IPS DF 19.7 (cell line): ENCODE measurements around the gene PFKM.
A peak's percentile ranks its signal among the peaks of the same experiment; 100 is the strongest.

Experiments used
- DNase-seq: peaks from one replicate; pipeline ENCODE4 v3.0.0-alpha.2; 2013; ENCODE audit warnings: low read depth, low spot score

The PFKM gene

DNA sequence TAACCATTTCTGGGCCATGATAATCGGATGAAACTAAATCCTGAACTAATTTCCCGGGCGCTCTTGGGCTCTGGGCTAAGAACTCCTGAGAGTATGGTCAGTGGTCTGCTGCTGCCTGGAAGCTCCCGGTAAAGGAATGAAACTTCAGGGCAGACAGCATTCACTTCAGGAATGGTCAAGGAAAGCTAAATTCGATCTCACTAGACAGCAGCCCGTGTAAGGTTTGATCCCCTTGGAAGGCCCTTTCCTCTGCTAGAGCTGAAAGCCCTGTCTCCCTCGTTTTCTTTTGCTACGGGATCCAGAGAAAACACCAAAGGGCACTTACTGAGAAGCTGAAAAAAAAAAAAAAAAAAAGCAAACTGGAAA is 37.5 kb downstream of the PFKM start:
- DNase-seq: no peak

DNA sequence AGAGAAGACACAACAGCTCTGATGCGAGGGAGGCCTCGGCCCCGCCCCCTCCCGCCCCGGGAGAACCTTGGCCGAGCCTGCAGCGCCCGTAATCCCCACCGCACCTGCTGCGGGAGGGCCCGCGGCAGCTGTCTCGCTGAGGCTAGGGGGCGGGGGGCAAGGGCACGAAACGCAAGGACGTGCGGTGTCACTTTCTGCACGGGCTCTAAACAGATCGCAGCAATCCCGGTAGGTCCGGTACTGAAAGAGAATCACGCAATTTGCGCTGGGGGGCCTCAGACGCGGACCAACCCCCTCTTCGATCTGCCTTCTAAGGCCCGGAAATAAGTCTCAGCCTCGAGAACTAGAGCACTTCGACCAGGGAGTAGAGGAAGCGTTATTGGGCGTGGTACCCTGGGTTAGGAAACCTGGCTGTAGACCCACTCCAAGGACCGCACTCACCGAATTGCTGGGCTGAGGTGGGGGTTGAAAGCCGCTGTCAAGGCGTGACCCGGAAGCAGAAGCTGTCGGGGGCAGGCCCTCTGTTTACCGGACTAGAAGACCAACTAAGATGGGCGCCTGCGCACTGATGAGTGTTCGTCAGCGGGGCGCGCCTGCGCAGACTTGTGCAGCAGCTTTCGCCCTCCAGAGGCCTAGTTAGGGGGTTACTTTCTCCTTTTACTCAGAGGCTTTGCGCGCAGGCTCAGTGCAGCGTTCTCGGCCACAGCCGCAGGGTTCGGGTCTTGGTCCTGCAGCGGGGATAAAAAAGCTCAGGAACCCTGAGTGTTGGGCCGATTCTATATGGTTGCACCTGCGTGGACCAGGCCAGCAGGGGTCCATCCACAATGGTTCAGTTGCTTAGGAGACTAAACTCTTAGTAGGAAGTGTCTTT is 38.1 kb downstream of the PFKM start, which contains the start of gene ASB8:
Gene ASB8, minus strand, starts transcription at position 498 of the 871 bp plus-strand sequence. CDS start 4,019 bp downstream, outside the sequence.
- DNase-seq: peak; percentile 98

DNA sequence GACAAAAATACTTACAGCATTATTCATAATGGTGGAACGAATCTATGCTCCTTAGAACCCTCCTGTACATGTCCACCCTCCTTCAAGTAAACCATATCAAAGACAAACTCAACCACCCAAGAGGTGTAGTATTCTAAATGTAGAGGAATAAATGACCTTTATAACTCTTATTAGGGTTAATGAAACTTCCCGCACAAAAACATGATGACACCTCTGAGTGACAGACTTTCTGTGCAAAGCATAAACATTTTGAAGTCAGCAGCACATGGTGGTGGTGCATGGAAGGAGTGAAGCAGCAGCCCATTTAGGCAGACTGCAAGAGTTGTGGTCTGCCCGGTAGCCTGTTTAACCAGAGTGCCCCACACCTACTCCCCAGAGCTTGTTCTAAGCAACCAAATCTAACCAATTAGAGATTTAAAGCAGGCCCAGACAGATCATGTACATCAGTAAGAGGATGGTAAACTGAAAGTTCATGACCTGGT is 38.8 kb downstream of the PFKM start:
- DNase-seq: no peak

GRCh38 chr12:48160046-48160445 is 40.9 kb downstream of the PFKM start:
- no peak for DNase-seq

DNA sequence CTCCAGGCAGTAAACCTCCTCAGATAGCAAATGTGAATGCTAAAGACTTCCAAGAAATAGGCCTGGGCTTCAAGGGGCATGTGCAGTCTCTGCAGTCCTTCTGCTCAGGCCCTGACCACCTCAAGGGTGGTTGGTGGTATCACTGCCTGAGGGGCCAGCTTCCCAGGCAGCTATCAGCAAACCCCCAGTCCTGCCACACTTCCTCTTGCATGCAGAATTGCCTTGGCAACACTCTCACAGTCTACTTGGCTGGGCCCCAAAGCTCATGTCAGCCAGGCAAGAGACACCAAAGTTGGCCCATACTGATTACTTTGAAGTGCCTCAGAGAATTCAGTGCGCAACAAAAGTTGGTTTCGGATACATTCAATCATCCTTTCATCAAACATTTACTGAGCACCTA is 41.6 kb downstream of the PFKM start:
- DNase-seq: no peak

DNA sequence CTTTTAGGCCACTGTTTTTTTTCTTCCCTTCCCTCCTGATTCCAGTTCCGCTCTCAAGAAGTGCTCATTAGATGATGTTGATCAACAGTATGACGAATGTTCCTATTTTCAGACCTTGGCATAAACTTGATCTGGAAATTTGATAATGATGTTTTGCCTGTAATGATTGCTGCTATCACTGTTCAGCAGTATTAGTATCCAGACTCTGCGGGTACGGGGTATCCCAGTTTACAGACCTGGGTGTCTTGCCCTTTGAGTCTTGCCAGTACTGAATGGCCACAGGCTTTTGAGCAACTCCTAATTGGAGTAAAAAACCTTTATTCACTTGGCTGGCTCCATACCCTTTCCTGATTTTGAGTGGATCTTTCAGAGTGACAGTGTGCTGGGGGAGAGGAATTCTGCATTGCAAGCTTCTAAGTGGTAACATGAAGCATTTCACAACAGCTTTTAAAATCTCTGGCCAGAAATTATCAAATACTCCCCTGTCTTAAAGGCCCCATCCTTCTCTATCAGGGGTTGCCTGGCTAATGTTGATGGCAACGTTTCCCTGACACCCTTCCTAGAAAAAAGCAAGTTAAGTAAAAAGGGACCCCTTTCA is 44.1 kb downstream of the PFKM start:
- DNase-seq: no peak

- DNase-seq: no peak
Measured at GRCh38 chr12:48164451-48164850, 45.3 kb downstream of the PFKM start.

- no peak for DNase-seq
Measured at GRCh38 chr12:48165089-48165981, 46.2 kb downstream of the PFKM start.

- no peak for DNase-seq
Measured at GRCh38 chr12:48169011-48169410, 49.8 kb downstream of the PFKM start.

- no peak for DNase-seq
Measured at GRCh38 chr12:48175613-48176416, 56.7 kb downstream of the PFKM start.

DNA sequence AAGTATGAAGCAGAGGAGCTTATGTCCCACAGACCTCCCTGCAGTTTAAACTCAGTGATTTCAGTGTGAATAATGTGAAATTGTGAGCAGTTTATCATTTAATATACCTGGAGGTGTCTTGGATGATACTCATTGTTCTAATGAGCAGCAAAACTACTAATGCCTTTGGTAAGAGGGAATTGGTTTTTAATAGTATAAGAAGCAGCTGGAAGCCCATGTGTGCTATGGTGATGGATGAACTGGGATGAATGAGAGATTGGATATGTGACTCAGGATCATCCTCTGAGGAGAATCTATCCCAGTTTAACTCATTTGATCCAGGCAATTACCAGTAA is 57.2 kb downstream of the PFKM start:
- no peak for DNase-seq

GRCh38 chr12:48177982-48178381 is 58.8 kb downstream of the PFKM start:
- DNase-seq: no peak

DNA sequence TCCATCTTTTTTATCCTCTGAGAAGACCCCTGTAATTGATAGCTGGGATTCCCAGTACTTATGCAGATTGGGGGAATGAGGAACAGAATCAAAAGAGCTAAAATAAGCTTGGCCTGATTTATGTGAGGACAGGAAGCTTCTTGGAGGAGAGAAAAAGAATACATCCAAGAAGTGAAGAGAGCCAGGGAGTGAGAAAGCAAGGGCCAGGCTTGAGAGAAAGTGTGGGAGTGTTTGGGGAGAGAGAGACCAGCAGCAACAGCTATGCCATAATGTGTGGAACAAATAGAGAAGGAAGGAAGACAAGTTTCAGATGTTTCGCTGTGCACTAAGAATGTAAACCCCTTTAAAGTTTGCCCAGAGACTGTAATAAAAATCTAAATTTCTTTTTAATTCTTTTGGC is 60.3 kb downstream of the PFKM start:
- DNase-seq: no peak

DNA sequence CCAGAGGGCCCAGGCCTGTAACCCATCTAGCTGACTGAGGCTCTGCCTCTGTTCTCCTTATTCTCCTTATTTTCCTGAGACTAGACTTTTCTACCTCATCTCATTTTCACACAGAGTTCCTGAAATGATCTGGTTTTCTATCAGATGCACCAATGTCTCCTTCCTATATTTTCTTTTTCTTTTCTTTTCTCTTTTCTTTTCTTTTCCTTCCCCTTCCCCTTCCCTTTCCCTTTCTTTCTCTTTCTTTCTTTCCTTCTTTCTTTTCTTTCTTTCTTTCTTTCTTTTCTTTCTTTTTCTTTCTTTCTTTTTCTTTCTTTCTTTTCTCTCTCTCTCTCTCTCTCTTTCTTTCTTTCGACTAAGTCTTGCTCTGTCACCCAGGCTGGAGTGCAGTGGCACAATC is 61.3 kb downstream of the PFKM start:
- DNase-seq: no peak

GRCh38 chr12:48180857-48181495 is 61.8 kb downstream of the PFKM start:
- DNase-seq: no peak

- no peak for DNase-seq
Measured at GRCh38 chr12:48182631-48183030, 63.5 kb downstream of the PFKM start.

DNA sequence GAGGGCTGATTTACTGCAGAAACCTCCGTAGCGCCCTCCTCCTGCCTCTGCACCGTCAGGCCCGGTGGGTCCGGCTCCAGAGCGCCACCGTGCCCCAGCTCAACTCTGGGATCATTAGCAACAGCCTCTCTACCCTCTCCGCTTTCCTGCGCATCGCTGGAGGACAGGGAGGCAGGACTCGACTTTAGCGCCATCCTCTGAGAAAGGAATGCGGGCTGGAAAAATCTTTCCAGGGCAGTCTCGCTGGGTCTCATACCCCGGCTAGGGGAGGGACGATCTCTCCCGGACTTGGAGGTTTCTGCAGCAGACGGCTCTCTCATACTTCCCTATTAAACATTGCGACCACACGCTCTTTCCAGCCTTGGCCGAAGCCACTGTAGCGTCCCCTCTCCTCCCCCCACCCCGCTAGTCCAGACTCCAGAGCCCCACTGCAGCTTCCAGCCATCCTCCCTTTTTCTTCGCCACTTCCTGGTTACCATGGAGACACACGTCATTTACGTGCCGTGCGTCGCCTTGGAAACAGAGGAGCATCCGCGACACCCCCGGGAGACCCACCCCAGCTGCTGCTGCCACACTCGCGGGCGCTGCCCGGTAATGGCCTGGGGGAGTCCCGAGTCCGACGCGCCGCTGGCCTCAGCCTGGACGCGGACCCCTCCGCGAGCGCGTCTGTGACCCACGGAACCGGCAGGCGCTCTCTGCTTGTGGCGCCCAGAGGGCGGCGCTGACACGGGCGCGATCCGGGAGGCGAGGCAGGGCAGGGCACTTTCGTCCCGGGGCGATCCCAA is 64.1 kb downstream of the PFKM start, which contains the start of gene CCDC184:
Gene CCDC184, plus strand, starts transcription at position 554 of the 785 bp plus-strand sequence. CDS start 479 bp downstream, outside the sequence.
- peak; percentile 73 for DNase-seq

DNA sequence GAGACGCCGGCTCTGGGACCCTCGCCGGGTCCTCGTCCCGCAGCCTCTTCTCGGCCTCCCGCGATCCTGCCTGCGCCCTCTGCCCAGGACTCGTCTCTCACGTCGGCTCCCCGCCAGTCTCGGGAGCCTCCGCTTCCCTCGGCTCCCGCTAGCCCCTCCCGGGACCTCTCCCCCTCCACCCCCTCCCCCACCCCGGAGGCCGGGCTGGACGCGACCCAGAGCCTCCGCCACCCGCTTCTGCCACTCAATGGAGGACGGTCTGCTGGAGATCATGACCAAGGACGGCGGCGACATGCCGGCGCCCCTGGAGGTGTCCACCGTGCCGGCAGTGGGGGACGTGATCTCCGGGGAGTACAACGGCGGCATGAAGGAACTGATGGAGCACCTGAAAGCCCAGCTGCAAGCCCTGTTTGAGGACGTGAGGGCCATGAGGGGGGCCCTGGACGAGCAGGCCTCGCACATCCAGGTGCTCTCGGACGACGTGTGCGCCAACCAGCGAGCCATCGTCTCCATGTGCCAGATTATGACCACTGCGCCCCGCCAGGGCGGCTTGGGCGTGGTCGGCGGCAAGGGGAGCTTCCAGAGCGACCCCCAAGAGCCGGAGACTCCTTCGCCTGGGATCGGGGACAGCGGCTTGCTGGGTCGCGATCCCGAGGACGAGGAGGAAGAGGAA is 64.8 kb downstream of the PFKM start:
- DNase-seq: no peak

DNA sequence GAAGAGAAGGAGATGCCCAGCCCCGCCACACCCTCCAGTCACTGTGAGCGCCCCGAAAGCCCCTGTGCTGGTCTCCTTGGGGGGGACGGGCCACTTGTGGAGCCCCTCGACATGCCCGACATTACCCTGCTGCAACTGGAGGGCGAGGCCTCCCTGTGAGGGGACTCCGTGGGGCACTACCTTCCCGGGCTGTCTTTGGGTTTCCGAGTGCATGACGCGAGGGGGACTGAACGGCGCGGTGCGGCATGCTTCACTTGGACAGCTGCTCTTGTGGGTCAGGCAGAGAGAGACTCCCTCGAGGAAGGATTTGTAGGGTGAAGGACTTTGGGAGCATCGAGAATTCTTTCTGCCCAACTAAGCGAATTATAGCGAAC is 65.4 kb downstream of the PFKM start:
- no peak for DNase-seq
